Measurements from ENCODE around the gene THSD1.

The THSD1 gene

GRCh38 chr13:52432456-52432855 lies 26.5 kb upstream of the THSD1 start:
- no peak for DNase-seq (ENCODE audit: low read depth)
- H3K4me3 ChIP-seq (ENCODE audit: low read depth, low read length): no peak overlapping the region
- TF ChIP-seq, protein P1, sequence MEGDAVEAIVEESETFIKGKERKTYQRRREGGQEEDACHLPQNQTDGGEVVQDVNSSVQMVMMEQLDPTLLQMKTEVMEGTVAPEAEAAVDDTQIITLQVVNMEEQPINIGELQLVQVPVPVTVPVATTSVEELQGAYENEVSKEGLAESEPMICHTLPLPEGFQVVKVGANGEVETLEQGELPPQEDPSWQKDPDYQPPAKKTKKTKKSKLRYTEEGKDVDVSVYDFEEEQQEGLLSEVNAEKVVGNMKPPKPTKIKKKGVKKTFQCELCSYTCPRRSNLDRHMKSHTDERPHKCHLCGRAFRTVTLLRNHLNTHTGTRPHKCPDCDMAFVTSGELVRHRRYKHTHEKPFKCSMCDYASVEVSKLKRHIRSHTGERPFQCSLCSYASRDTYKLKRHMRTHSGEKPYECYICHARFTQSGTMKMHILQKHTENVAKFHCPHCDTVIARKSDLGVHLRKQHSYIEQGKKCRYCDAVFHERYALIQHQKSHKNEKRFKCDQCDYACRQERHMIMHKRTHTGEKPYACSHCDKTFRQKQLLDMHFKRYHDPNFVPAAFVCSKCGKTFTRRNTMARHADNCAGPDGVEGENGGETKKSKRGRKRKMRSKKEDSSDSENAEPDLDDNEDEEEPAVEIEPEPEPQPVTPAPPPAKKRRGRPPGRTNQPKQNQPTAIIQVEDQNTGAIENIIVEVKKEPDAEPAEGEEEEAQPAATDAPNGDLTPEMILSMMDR (IDR thresholded peaks at IDR 0.05; ENCODE audit: insufficient read depth, low read depth, low read length, missing control alignments): no peak

GRCh38 chr13:52428295-52428694 lies 22.3 kb upstream of the THSD1 start:
- TF ChIP-seq, protein P1 (IDR thresholded peaks at IDR 0.05; ENCODE audit: insufficient read depth, low read depth, low read length, missing control alignments): no peak
- no peak for DNase-seq (ENCODE audit: low read depth)
- H3K4me3 ChIP-seq (ENCODE audit: low read depth, low read length): no peak overlapping the region

GRCh38 chr13:52421216-52421615 lies 15.2 kb upstream of the THSD1 start:
- DNase-seq (ENCODE audit: low read depth): no peak

DNA sequence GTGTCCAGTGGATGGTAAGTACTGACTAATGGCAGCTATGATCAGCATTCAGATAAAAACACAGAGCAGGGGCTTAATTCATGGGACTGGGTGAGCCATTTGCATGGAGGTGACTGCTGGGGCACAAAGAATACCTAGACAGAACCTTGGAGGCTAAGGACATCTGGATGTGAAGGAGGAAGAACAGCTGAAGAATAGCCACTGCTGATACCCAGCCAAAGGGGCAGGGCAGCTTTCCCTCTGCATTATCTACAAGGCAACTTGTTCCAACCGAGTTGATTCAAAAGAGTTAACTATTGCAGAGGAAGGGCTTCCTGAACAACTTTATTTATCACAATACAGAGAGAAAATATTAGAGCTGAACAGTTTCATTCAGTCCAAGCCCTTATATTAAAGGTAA lies 13.1 kb upstream of the THSD1 start:
- TF ChIP-seq, protein P1 (IDR thresholded peaks at IDR 0.05; ENCODE audit: insufficient read depth, low read depth, low read length, missing control alignments): no peak
- DNase-seq (ENCODE audit: low read depth): no peak
- H3K4me3 ChIP-seq (ENCODE audit: low read depth, low read length): no peak overlapping the region

More at GRCh38 chr13:52421216-52421615, 15.2 kb upstream of the THSD1 start:
- no peak overlapping the region for H3K4me3 ChIP-seq (ENCODE audit: low read depth, low read length)
- TF ChIP-seq, protein P1 (IDR thresholded peaks at IDR 0.05; ENCODE audit: insufficient read depth, low read depth, low read length, missing control alignments): no peak

DNA sequence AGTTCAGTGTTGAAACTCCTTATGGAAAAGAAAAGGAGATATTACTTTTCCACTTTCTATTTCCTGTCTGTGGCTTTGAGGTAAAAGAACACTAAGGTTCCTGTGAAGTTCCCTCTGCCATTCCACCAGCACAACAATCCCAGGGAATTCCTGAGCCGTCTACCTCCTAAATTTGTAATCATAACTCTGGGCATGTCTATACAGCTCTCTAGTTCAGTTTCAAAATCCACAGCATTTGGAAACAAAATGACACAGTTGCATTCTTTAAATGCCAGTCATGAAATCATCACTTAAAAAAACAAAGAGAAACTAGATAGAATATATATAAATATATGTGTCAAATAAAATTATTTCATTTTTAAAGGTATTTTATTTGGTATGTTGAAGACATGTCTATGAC lies 9.0 kb upstream of the THSD1 start:
- DNase-seq (ENCODE audit: low read depth): no peak
- TF ChIP-seq, protein P1 (IDR thresholded peaks at IDR 0.05; ENCODE audit: insufficient read depth, low read depth, low read length, missing control alignments): no peak
- H3K4me3 ChIP-seq (ENCODE audit: low read depth, low read length): no peak overlapping the region

- TF ChIP-seq, protein P1 (IDR thresholded peaks at IDR 0.05; ENCODE audit: insufficient read depth, low read depth, low read length, missing control alignments): no peak
- no peak overlapping the region for H3K4me3 ChIP-seq (ENCODE audit: low read depth, low read length)
- DNase-seq (ENCODE audit: low read depth): no peak
These were observed 8.1 kb upstream of the THSD1 start for GRCh38 chr13:52414051-52414450.

GRCh38 chr13:52412128-52412527 lies 6.2 kb upstream of the THSD1 start:
- TF ChIP-seq, protein P1 (IDR thresholded peaks at IDR 0.05; ENCODE audit: insufficient read depth, low read depth, low read length, missing control alignments): no peak
- no peak overlapping the region for H3K4me3 ChIP-seq (ENCODE audit: low read depth, low read length)
- no peak for DNase-seq (ENCODE audit: low read depth)

Measured in GM12865 (cell line).